Endothelial cell of umbilical vein (primary cell): ENCODE measurements around the gene CNTN5. TPM values are rescaled to one million over a fixed set of nuclear protein-coding genes. Genes with fewer than 3 reads are reported as not detected.

Experiments
- BruUV-seq: library from RNA; stranded (reverse); fragments of 400-500 nt; replicated peaks from 2 replicates; lab custom pipeline; 2021; lab: Mats Ljungman, UMichigan
- CTCF ChIA-PET: fragments of 300-600, 350-600 bp; sonication (Branson Sonifier 250); formaldehyde crosslinking; loops from one replicate; lab custom pipeline; 2021; ENCODE audit warnings: antibody characterized with exemption, inconsistent platforms; lab: Charles Lee
- POLR2A ChIA-PET: fragments of 300-600, 350-600 bp; sonication (Branson Sonifier 250); formaldehyde crosslinking; loops from one replicate; lab custom pipeline; 2021; ENCODE audit warnings: antibody characterized with exemption, inconsistent platforms; lab: Charles Lee
- DNase-seq: peaks from one replicate; pipeline ENCODE4 v3.0.0-alpha.2; 2011; ENCODE audit warnings: low read depth, low spot score
- FAIRE-seq: peaks from 2 replicates; lab custom pipeline; 2011; peaks lifted over from hg19 to GRCh38; lab: Jason Lieb, UNC
- H2AFZ ChIP-seq: 2 replicates; pipeline ENCODE4 v1.6.0; 2012; ENCODE audit warnings: low read depth, low read length, control low read depth, inconsistent platforms
- H3K27ac ChIP-seq: 2 replicates; pipeline ENCODE4 v1.5.1; 2011; ENCODE audit warnings: low read depth, mild to moderate bottlenecking, control low read depth, low read length, moderate library complexity; ENCODE audit not compliant: insufficient read depth
- H3K27me3 ChIP-seq, 2 experiments: 2 replicates each; pipeline versions ENCODE4 v1.6.0 to v1.6.1; 2011; ENCODE audit warnings: low read length in 2 of 2, mixed read lengths in 1 of 2; ENCODE audit not compliant: control insufficient read depth in 2 of 2, insufficient read depth in 2 of 2
- H3K36me3 ChIP-seq, 2 experiments: 2 replicates in 1 of 2; 3 replicates in 1 of 2; pipeline ENCODE4 v1.5.1; 2011; ENCODE audit warnings: low read length in 2 of 2, mild to moderate bottlenecking in 1 of 2, moderate library complexity in 1 of 2; ENCODE audit not compliant: control insufficient read depth in 2 of 2, insufficient read depth in 2 of 2; ENCODE audit errors: extremely low read depth in 1 of 2
- H3K4me1 ChIP-seq: 3 replicates; pipeline ENCODE4 v1.5.1; 2011; ENCODE audit warnings: mild to moderate bottlenecking, low read length; ENCODE audit not compliant: control insufficient read depth, insufficient read depth; ENCODE audit errors: extremely low read depth
- H3K4me2 ChIP-seq: 2 replicates; pipeline ENCODE4 v1.6.1; 2011; ENCODE audit warnings: low read length, control low read depth, mixed read lengths; ENCODE audit not compliant: insufficient read depth
- H3K4me3 ChIP-seq, 3 experiments: fragments of 200-600 bp in 1 of 3; sonication (generic), shearing (Covaris generic) in 1 of 3; replicated peaks in 1 of 3; 2 replicates each; pipeline ENCODE4 v1.5.1; 2011 to 2016; ENCODE audit warnings: control low read depth in 3 of 3, low read length in 3 of 3, mild to moderate bottlenecking in 2 of 3, inconsistent platforms in 1 of 3, low read depth in 1 of 3, moderate library complexity in 1 of 3; ENCODE audit not compliant: insufficient read depth in 1 of 3
- H3K79me2 ChIP-seq: 2 replicates; pipeline ENCODE4 v1.6.0; 2012; ENCODE audit warnings: low read length, inconsistent platforms; ENCODE audit not compliant: control insufficient read depth, insufficient read depth
- H3K9ac ChIP-seq: replicated peaks from 2 replicates; pipeline ENCODE3; 2011; ENCODE audit warnings: low read length, control low read depth; ENCODE audit not compliant: insufficient read depth; ENCODE audit errors: extremely low read depth
- H3K9me1 ChIP-seq: replicated peaks from 3 replicates; pipeline ENCODE4 v1.6.0; 2011; ENCODE audit warnings: mild to moderate bottlenecking, low read length; ENCODE audit not compliant: control insufficient read depth, insufficient read depth; ENCODE audit errors: extremely low read depth
- H3K9me3 ChIP-seq: replicated peaks from 2 replicates; pipeline ENCODE4 v1.5.1; 2012; ENCODE audit warnings: low read length, inconsistent platforms; ENCODE audit not compliant: control insufficient read depth, insufficient read depth
- H4K20me1 ChIP-seq: replicated peaks from 2 replicates; pipeline ENCODE3; 2011; ENCODE audit warnings: mild to moderate bottlenecking, low read length; ENCODE audit not compliant: control insufficient read depth, insufficient read depth; ENCODE audit errors: extremely low read depth
- CTCF ChIP-seq, 2 donors: IDR thresholded peaks; 1 replicate in 1 of 2; 2 replicates in 1 of 2; pipeline ENCODE4 v1.5.1; 2011; ENCODE audit warnings: low read length in 2 of 2, mild to moderate bottlenecking in 2 of 2, moderate library complexity in 2 of 2, control low read depth in 1 of 2, inconsistent platforms in 1 of 2, low read depth in 1 of 2; ENCODE audit not compliant: insufficient read depth in 1 of 2; ENCODE audit errors: extremely low read depth in 1 of 2
- EZH2 ChIP-seq: IDR thresholded peaks from 2 replicates; pipeline ENCODE4 v1.6.1; 2012; ENCODE audit warnings: borderline replicate concordance, low read depth, mild to moderate bottlenecking, moderate library complexity, low read length, inconsistent platforms; ENCODE audit not compliant: severe bottlenecking
- FOS ChIP-seq: IDR thresholded peaks from 2 replicates; pipeline ENCODE4 v1.6.1; 2011; ENCODE audit warnings: mild to moderate bottlenecking, low read length, moderate library complexity, borderline replicate concordance; ENCODE audit not compliant: insufficient read depth
- GATA2 ChIP-seq: IDR thresholded peaks from 2 replicates; pipeline ENCODE4 v1.7.0; 2011; ENCODE audit warnings: low read depth, mild to moderate bottlenecking, moderate library complexity, mixed read lengths, low read length; ENCODE audit not compliant: insufficient read length, insufficient read depth
- JUN ChIP-seq: IDR thresholded peaks from 2 replicates; pipeline ENCODE4 v1.6.1; 2011; ENCODE audit warnings: borderline replicate concordance, low read depth; ENCODE audit not compliant: insufficient read length, insufficient read depth
- MAX ChIP-seq: IDR thresholded peaks from 2 replicates; pipeline ENCODE4 v1.6.1; 2011; ENCODE audit not compliant: insufficient read depth, insufficient read length
- MYC ChIP-seq: IDR thresholded peaks from one replicate; pipeline ENCODE4 v1.6.1; 2011; ENCODE audit warnings: mild to moderate bottlenecking, low read depth, low read length
- POLR2A ChIP-seq: IDR thresholded peaks from 2 replicates; pipeline ENCODE4 v1.6.1; 2012; ENCODE audit warnings: low read depth, mild to moderate bottlenecking, control low read depth, low read length
- POLR2AphosphoS5 ChIP-seq: IDR thresholded peaks from 2 replicates; pipeline ENCODE4 v1.6.1; 2012; ENCODE audit warnings: low read depth, mild to moderate bottlenecking, control low read depth, low read length, moderate library complexity; ENCODE audit not compliant: insufficient read depth
- dilution Hi-C: fragments of 300-500 bp; cut with MboI; formaldehyde crosslinking; loops from one replicate; pipeline ENCODE4 v1.15.0; 2019; ENCODE audit warnings: low sequenced_read_pairs; ENCODE audit not compliant: extremely low pct_ligation_motif_present
- intact Hi-C: fragments of 100-400 bp; cut with micrococcal nuclease; formaldehyde crosslinking; loops from one replicate; pipeline ENCODE4 v1.10.0; 2022
- polyA plus RNA-seq, 4 experiments: library from polyadenylated mRNA; depleted of rRNA in 3 of 4; stranded (reverse) in 3 of 4; unstranded in 1 of 4; fragments of >200 nt; gene quantifications; 2 replicates each; pipeline versions ENCODE4 v1.2.1 to v1.2.3, GENCODE V29; 2011 to 2012; ENCODE audit warnings: missing spikeins in 1 of 4
- total RNA-seq: library from RNA; stranded (reverse); gene quantifications from 2 replicates; pipeline ENCODE4 v1.2.3, GENCODE V29; 2021

CNTN5 gene
- total and polyA plus RNA-seq, 2 donors (not counting 3 experiments of a cell fraction or from before 2014, with no cell fraction given) = not detected

GRCh38 chr11:99065121-99065520, 44.4 kb downstream of the CNTN5 start:
- H3K9me1 ChIP-seq = no peaks in the 10 kb centered on the region
- H3K27ac ChIP-seq = no peak overlapping the region
- peaks cover 8% of the 10 kb centered on the region for H3K9me3 ChIP-seq
- no peaks in the 10 kb centered on the region for H3K4me1 ChIP-seq
- H3K27me3 ChIP-seq = no peaks in the 10 kb centered on the region
- TF ChIP-seq POLR2AphosphoS5 (no peak), EZH2 (no peak), GATA2 (no peak), MAX (no peak), JUN (no peak), CTCF (IDR thresholded peaks at IDR 0.05; ENCODE audit: extremely low read depth in 1 of 2, insufficient read depth in 1 of 2, low read depth in 1 of 2, low read length in 2 of 2) (no peak), MYC (no peak), FOS (no peak), POLR2A (no peak)
- H3K4me3 ChIP-seq = no peak overlapping the region
- H3K9ac ChIP-seq = no peak overlapping the region
- no peak overlapping the region for H3K4me2 ChIP-seq
- DNase-seq (no peak), FAIRE-seq (no peak)
- no peaks in the 10 kb centered on the region for H3K79me2 ChIP-seq
- dilution Hi-C loops (no loop called here), intact Hi-C loops (no loop called here)
- POLR2A ChIA-PET = no interaction called here
- H4K20me1 ChIP-seq = no peaks in the 10 kb centered on the region
- no TSS peak for BruUV-seq
- CTCF ChIA-PET = no interaction called here
- H2AFZ ChIP-seq = no peak overlapping the region
- H3K36me3 ChIP-seq = no peaks in the 10 kb centered on the region
